C4-2B (cell line): ENCODE measurements around the gene ORMDL2.

Experiments
- ZFX ChIP-seq: fragments of 450-650 bp; IDR thresholded peaks from 2 replicates; pipeline ENCODE4 v1.6.1; 2017
- TF ChIP-seq, protein P1 (sequence below): fragments of 450-650 bp; conservative IDR thresholded peaks from 2 replicates; pipeline ENCODE4 v1.5.1; 2017; ENCODE audit warnings: mild to moderate bottlenecking

DNA sequence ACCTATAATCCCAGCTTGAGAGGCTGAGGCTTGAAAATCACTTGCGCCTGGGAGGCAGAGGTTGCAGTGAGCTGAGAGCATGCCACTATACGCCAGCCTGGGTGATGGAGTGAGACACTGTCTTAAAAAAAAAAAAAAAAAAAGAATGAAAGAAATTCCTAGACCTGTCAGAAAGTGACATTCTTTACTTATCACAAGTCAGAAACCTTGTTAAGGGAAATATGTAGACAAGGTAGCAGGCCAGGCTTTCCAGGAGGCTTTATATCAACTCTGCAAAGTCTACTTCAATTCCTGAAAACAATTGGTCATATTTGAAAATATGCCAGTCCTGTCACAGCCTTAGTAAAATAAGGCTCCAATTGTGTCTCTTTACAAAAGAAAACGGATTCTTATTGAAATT, 44.0 kb downstream of the ORMDL2 start:
- TF ChIP-seq, protein P1, sequence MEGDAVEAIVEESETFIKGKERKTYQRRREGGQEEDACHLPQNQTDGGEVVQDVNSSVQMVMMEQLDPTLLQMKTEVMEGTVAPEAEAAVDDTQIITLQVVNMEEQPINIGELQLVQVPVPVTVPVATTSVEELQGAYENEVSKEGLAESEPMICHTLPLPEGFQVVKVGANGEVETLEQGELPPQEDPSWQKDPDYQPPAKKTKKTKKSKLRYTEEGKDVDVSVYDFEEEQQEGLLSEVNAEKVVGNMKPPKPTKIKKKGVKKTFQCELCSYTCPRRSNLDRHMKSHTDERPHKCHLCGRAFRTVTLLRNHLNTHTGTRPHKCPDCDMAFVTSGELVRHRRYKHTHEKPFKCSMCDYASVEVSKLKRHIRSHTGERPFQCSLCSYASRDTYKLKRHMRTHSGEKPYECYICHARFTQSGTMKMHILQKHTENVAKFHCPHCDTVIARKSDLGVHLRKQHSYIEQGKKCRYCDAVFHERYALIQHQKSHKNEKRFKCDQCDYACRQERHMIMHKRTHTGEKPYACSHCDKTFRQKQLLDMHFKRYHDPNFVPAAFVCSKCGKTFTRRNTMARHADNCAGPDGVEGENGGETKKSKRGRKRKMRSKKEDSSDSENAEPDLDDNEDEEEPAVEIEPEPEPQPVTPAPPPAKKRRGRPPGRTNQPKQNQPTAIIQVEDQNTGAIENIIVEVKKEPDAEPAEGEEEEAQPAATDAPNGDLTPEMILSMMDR, result no peak
- TF ChIP-seq ZFX, result no peak
